H1 (cell line): ENCODE measurements around the gene ACSL6. TPM values are rescaled to one million over a fixed set of nuclear protein-coding genes. Genes with fewer than 3 reads are reported as not detected.

ENCODE experiments used
- CTCF ChIA-PET: fragments of 300-600 bp; sonication (Branson Sonifier 250); formaldehyde crosslinking; loops from one replicate; lab custom pipeline; 2021; ENCODE audit not compliant: partially characterized antibody; lab: Charles Lee
- POLR2A ChIA-PET: fragments of 300-600 bp; sonication (Branson Sonifier 250); formaldehyde crosslinking; loops from one replicate; lab custom pipeline; 2021; ENCODE audit warnings: inconsistent platforms; ENCODE audit not compliant: partially characterized antibody; lab: Charles Lee
- DNase-seq, 2 experiments: peaks; one replicate each; pipeline versions ENCODE4 v3.0.0 to v3.0.0-alpha.2; 2010 to 2022; ENCODE audit warnings: low spot score in 2 of 2, low read depth in 1 of 2, mixed read lengths in 1 of 2
- FAIRE-seq: peaks from 2 replicates; lab custom pipeline; 2011; peaks lifted over from hg19 to GRCh38; lab: Jason Lieb, UNC
- H2AFZ ChIP-seq: 2 replicates; pipeline ENCODE4 v1.8.1; 2012; ENCODE audit warnings: low read length, inconsistent platforms
- H2AK5ac ChIP-seq: 2 replicates; pipeline ENCODE4 v1.6.1; 2013; ENCODE audit warnings: low read depth, low read length
- H2BK120ac ChIP-seq: replicated peaks from 2 replicates; pipeline ENCODE3; 2013; ENCODE audit warnings: low read depth, low read length, inconsistent platforms
- H2BK12ac ChIP-seq: 2 replicates; pipeline ENCODE4 v1.6.1; 2013; ENCODE audit warnings: low read depth, low read length
- H2BK15ac ChIP-seq: 2 replicates; pipeline ENCODE4 v1.6.1; 2013; ENCODE audit warnings: low read length
- H2BK20ac ChIP-seq: 2 replicates; pipeline ENCODE4 v1.6.1; 2013; ENCODE audit warnings: low read length
- H2BK5ac ChIP-seq: 2 replicates; pipeline ENCODE4 v1.6.1; 2013; ENCODE audit warnings: low read depth, low read length
- H3K14ac ChIP-seq: 2 replicates; pipeline ENCODE4 v1.6.1; 2013; ENCODE audit warnings: inconsistent platforms; ENCODE audit not compliant: insufficient read length
- H3K18ac ChIP-seq: 2 replicates; pipeline ENCODE4 v1.6.1; 2013; ENCODE audit warnings: low read length; ENCODE audit errors: extremely low read depth
- H3K23ac ChIP-seq: 2 replicates; pipeline ENCODE4 v1.6.1; 2013; ENCODE audit warnings: inconsistent platforms; ENCODE audit not compliant: insufficient read length
- H3K23me2 ChIP-seq: 2 replicates; pipeline ENCODE4 v1.6.1; 2013; ENCODE audit warnings: low read depth, low read length
- H3K27ac ChIP-seq: 2 replicates; pipeline ENCODE4 v1.6.1; 2011; ENCODE audit warnings: low read depth, low read length, inconsistent platforms
- H3K27me3 ChIP-seq, 4 experiments: replicated peaks in 1 of 4; 1 replicate in 1 of 4; 2 replicates in 3 of 4; pipeline versions ENCODE4 v1.6.1 to v1.8.1; 2011 to 2013; ENCODE audit warnings: low read length in 3 of 4, mild to moderate bottlenecking in 3 of 4, inconsistent platforms in 2 of 4, mixed read lengths in 2 of 4, moderate library complexity in 1 of 4; ENCODE audit not compliant: control insufficient read depth in 3 of 4, insufficient read depth in 3 of 4; ENCODE audit errors: extremely low read depth in 1 of 4
- H3K36me3 ChIP-seq, 4 experiments: 2 replicates each; pipeline versions ENCODE4 v1.6.1 to v1.8.1; 2011 to 2013; ENCODE audit warnings: mild to moderate bottlenecking in 4 of 4, low read length in 3 of 4, moderate library complexity in 2 of 4, control low read depth in 1 of 4, inconsistent platforms in 1 of 4; ENCODE audit not compliant: insufficient read depth in 4 of 4, control insufficient read depth in 2 of 4
- H3K4ac ChIP-seq: replicated peaks from 2 replicates; pipeline ENCODE3; 2013; ENCODE audit warnings: low read length, low read depth, mixed read lengths, inconsistent platforms; ENCODE audit not compliant: insufficient read length
- H3K4me1 ChIP-seq, 4 experiments: replicated peaks in 1 of 4; 1 replicate in 1 of 4; 2 replicates in 3 of 4; pipeline versions ENCODE4 v1.6.1 to v1.8.1; 2011 to 2013; ENCODE audit warnings: low read length in 3 of 4, inconsistent platforms in 2 of 4, mixed read lengths in 1 of 4; ENCODE audit not compliant: insufficient read depth in 4 of 4, control insufficient read depth in 3 of 4
- H3K4me2 ChIP-seq, 2 experiments: 2 replicates each; pipeline versions ENCODE4 v1.6.1 to v1.8.1; 2011 to 2013; ENCODE audit warnings: low read depth in 2 of 2, low read length in 2 of 2, control low read depth in 1 of 2, inconsistent platforms in 1 of 2, mild to moderate bottlenecking in 1 of 2; ENCODE audit not compliant: insufficient read depth in 1 of 2
- H3K4me3 ChIP-seq, 4 experiments: fragments of 200-600, 300-600 bp in 1 of 4; sonication (generic), shearing (Covaris generic), sonication (Bioruptor Twin) in 1 of 4; 2 replicates each; pipeline versions ENCODE4 v1.5.1 to v1.8.1; 2011 to 2016; ENCODE audit warnings: low read length in 4 of 4, low read depth in 3 of 4, control low read depth in 2 of 4, inconsistent platforms in 2 of 4, mild to moderate bottlenecking in 2 of 4, mixed read lengths in 1 of 4, moderate library complexity in 1 of 4; ENCODE audit not compliant: insufficient read depth in 2 of 4; ENCODE audit errors: extremely low read depth in 1 of 4
- H3K56ac ChIP-seq: replicated peaks from 2 replicates; pipeline ENCODE3; 2013; ENCODE audit warnings: low read depth, mild to moderate bottlenecking, mixed read lengths, low read length, inconsistent platforms; ENCODE audit not compliant: insufficient read length
- H3K79me1 ChIP-seq: 2 replicates; pipeline ENCODE4 v1.6.1; 2013; ENCODE audit warnings: low read depth, low read length, control low read depth
- H3K79me2 ChIP-seq, 2 experiments: 2 replicates each; pipeline versions ENCODE4 v1.6.1 to v1.8.1; 2012 to 2013; ENCODE audit warnings: low read length in 2 of 2, mild to moderate bottlenecking in 2 of 2, inconsistent platforms in 1 of 2; ENCODE audit not compliant: insufficient read depth in 2 of 2, control insufficient read depth in 1 of 2
- H3K9ac ChIP-seq, 4 experiments: replicated peaks in 1 of 4; 1 replicate in 1 of 4; 2 replicates in 3 of 4; pipeline versions ENCODE4 v1.6.1 to v1.8.1; 2011 to 2013; ENCODE audit warnings: low read depth in 3 of 4, low read length in 3 of 4, control low read depth in 2 of 4, mild to moderate bottlenecking in 2 of 4, moderate library complexity in 2 of 4, inconsistent platforms in 1 of 4; ENCODE audit errors: extremely low read depth in 1 of 4
- H3K9me3 ChIP-seq, 2 experiments: 2 replicates each; pipeline versions ENCODE4 v1.6.1 to v1.8.1; 2012 to 2013; ENCODE audit warnings: mild to moderate bottlenecking in 2 of 2, moderate library complexity in 2 of 2, control low read depth in 1 of 2, inconsistent platforms in 1 of 2, low read depth in 1 of 2, low read length in 1 of 2, mixed read lengths in 1 of 2; ENCODE audit not compliant: insufficient read depth in 2 of 2
- H4K20me1 ChIP-seq, 2 experiments: replicated peaks in 1 of 2; 2 replicates each; pipeline versions ENCODE3 to v1.8.1; 2011 to 2013; ENCODE audit warnings: inconsistent platforms in 2 of 2, low read length in 2 of 2, mild to moderate bottlenecking in 1 of 2; ENCODE audit not compliant: insufficient read depth in 2 of 2, control insufficient read depth in 1 of 2
- H4K5ac ChIP-seq: 2 replicates; pipeline ENCODE4 v1.6.1; 2013; ENCODE audit warnings: low read length, low read depth, mixed read lengths, inconsistent platforms; ENCODE audit not compliant: insufficient read length
- H4K8ac ChIP-seq: 2 replicates; pipeline ENCODE4 v1.8.0; 2013; ENCODE audit warnings: mild to moderate bottlenecking, moderate library complexity, low read length, inconsistent platforms; ENCODE audit not compliant: insufficient read depth; ENCODE audit errors: extremely low read depth
- H4K91ac ChIP-seq: replicated peaks from 2 replicates; pipeline ENCODE3; 2013; ENCODE audit warnings: low read length, mixed read lengths, inconsistent platforms; ENCODE audit not compliant: insufficient read length
- CBX8 ChIP-seq: fragments of 300-800, 300-1000 bp; sonication (generic); IDR thresholded peaks from 2 replicates; pipeline ENCODE4 v1.7.1; 2016; ENCODE audit warnings: low read depth, low read length, borderline replicate concordance
- CEBPB ChIP-seq: IDR thresholded peaks from 2 replicates; pipeline ENCODE4 v1.6.1; 2012; ENCODE audit warnings: low read depth, low read length
- CREB1 ChIP-seq: IDR thresholded peaks from 2 replicates; pipeline ENCODE4 v1.6.1; 2012; ENCODE audit warnings: inconsistent platforms
- CTBP2 ChIP-seq: IDR thresholded peaks from 2 replicates; pipeline ENCODE4 v1.7.0; 2011; ENCODE audit warnings: borderline replicate concordance, mild to moderate bottlenecking, moderate library complexity, mixed read lengths, low read length; ENCODE audit not compliant: insufficient read depth, insufficient read length
- CTCF ChIP-seq, 3 experiments: IDR thresholded peaks; 1 replicate in 2 of 3; 2 replicates in 1 of 3; pipeline versions ENCODE4 v1.5.1 to v1.6.1; 2011; ENCODE audit warnings: low read length in 3 of 3, mild to moderate bottlenecking in 3 of 3, inconsistent platforms in 2 of 3, low read depth in 1 of 3, moderate library complexity in 1 of 3; ENCODE audit not compliant: insufficient read depth in 1 of 3; ENCODE audit errors: control extremely low read depth in 1 of 3
- FOSL1 ChIP-seq: IDR thresholded peaks from 2 replicates; pipeline ENCODE4 v1.6.1; 2011; ENCODE audit warnings: mild to moderate bottlenecking, low read depth, low read length, moderate library complexity; ENCODE audit not compliant: insufficient read depth
- GTF2F1 ChIP-seq: IDR thresholded peaks from 2 replicates; pipeline ENCODE4 v1.6.1; 2012; ENCODE audit warnings: low read depth, low read length, improper control_type of control experiment, borderline replicate concordance
- HDAC6 ChIP-seq: IDR thresholded peaks from one replicate; pipeline ENCODE4 v1.7.1; 2012; ENCODE audit warnings: low read depth, mild to moderate bottlenecking, inconsistent platforms, low read length, moderate library complexity
- PHF8 ChIP-seq: fragments of 200-600 bp; sonication (generic); conservative IDR thresholded peaks from 2 replicates; pipeline ENCODE4 v1.7.1; 2012; ENCODE audit warnings: low read depth, mild to moderate bottlenecking, inconsistent platforms, low read length, moderate library complexity
- RAD21 ChIP-seq, 2 experiments: IDR thresholded peaks in 1 of 2; conservative IDR thresholded peaks in 1 of 2; 2 replicates each; pipeline ENCODE4 v1.6.1; 2011; ENCODE audit warnings: low read depth in 2 of 2, low read length in 2 of 2, improper control_type of control experiment in 1 of 2, inconsistent platforms in 1 of 2, mild to moderate bottlenecking in 1 of 2, moderate library complexity in 1 of 2
- RBBP5 ChIP-seq: IDR thresholded peaks from 2 replicates; pipeline ENCODE4 v1.7.1; 2012; ENCODE audit warnings: low read depth, mild to moderate bottlenecking, inconsistent platforms, low read length, moderate library complexity, borderline replicate concordance
- SIRT6 ChIP-seq: IDR thresholded peaks from one replicate; pipeline ENCODE4 v1.7.1; 2012; ENCODE audit warnings: low read length, inconsistent platforms
- SP2 ChIP-seq: IDR thresholded peaks from 2 replicates; pipeline ENCODE4 v1.6.1; 2012; ENCODE audit warnings: mild to moderate bottlenecking, low read length, inconsistent platforms
- polyA plus RNA-seq, 7 experiments: library from polyadenylated mRNA; depleted of rRNA in 3 of 7; stranded (reverse) in 5 of 7; unstranded in 2 of 7; fragments of >200 nt in 5 of 7; fragments of 200-250 nt in 2 of 7; gene quantifications; 1 replicate in 5 of 7; 2 replicates in 1 of 7; 4 replicates in 1 of 7; pipeline versions ENCODE4 v1.2.1 to v1.2.3, GENCODE V29; 2011 to 2013; ENCODE audit warnings: missing spikeins in 2 of 7, mixed read lengths in 2 of 7
- total RNA-seq: library from RNA; stranded (reverse); fragmentation: NEBNext Ultra II Directional; extraction: Animal tissue kit (Norgen Biotek cat#: 25700); gene quantifications from 2 replicates; pipeline ENCODE4 v1.2.1, GENCODE V29; 2021

Gene ACSL6
- total and polyA plus RNA-seq, 2 of the 8 experiments (the other 6 are each of a cell fraction or from before 2014, with no cell fraction given), result 2.3 to 2.4 TPM

DNA sequence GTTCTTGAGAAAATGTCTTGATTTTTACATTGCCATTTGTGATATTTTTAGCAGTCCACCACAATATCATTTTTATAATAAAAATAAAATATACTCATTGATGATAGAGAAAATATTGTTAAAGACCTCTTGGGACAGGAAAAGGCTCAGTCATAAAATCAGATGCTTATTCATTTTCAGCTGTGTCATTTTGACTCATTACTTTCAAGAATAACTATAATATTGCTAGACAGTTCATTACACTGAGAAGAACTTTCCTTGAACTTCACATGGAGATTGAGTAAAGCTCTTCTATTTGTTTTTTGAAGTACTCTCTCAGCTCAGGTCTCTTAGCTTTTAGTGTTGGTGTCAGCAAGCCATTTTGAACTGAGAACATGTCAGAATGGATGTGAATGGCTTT is 57.5 kb downstream of the ACSL6 start:
- Histone ChIP-seq H3K4me3 (no peak overlapping the region), H4K5ac (no peak overlapping the region), H2AK5ac (no peak overlapping the region), H3K4me1 (no peaks in the 10 kb centered on the region), H3K9me3 (no peaks in the 10 kb centered on the region), H3K79me1 (no peaks in the 10 kb centered on the region), H3K14ac (no peak overlapping the region), H3K79me2 (no peaks in the 10 kb centered on the region), H2BK15ac (no peak overlapping the region), H3K9ac (no peak overlapping the region), H3K18ac (no peak overlapping the region), H3K23ac (no peak overlapping the region), H3K27ac (no peak overlapping the region), H3K56ac (no peak overlapping the region), H3K4ac (no peak overlapping the region), H3K23me2 (no peaks in the 10 kb centered on the region), H3K36me3 (no peaks in the 10 kb centered on the region), H4K8ac (no peak overlapping the region), H4K20me1 (no peaks in the 10 kb centered on the region), H2BK120ac (no peak overlapping the region), H2BK5ac (no peak overlapping the region), H3K27me3 (no peaks in the 10 kb centered on the region), H2BK20ac (no peak overlapping the region), H4K91ac (no peak overlapping the region), H2BK12ac (no peak overlapping the region), H3K4me2 (no peak overlapping the region), H2AFZ (no peak overlapping the region)
- POLR2A ChIA-PET, result interaction anchor here (1.2 kb wide), 1 partner anchor 14 kb away, joined by 3 read pairs; no protein-coding TSS in a partner anchor
- DNase-seq (no peak), FAIRE-seq (no peak)
- CTCF ChIA-PET, result no interaction called here
- TF ChIP-seq SIRT6, result no peak
- TF ChIP-seq CEBPB, result no peak
- TF ChIP-seq CREB1, result no peak
- TF ChIP-seq GTF2F1, result no peak
- TF ChIP-seq CTBP2, result no peak
- no peak for TF ChIP-seq CBX8
- TF ChIP-seq RAD21 (IDR thresholded peaks at IDR 0.05 in 1 of 2, conservative IDR thresholded peaks at IDR 0.05 in 1 of 2; ENCODE audit: low read depth in 2 of 2, low read length in 2 of 2), result no peak
- no peak for TF ChIP-seq SP2
- no peak for TF ChIP-seq HDAC6
- no peak for TF ChIP-seq FOSL1
- TF ChIP-seq CTCF (IDR thresholded peaks at IDR 0.05; ENCODE audit: control extremely low read depth in 1 of 3, insufficient read depth in 1 of 3, low read depth in 1 of 3, low read length in 3 of 3), result no peak
- TF ChIP-seq PHF8, result no peak
- TF ChIP-seq RBBP5, result no peak
